PFSK-1 (cell line): ENCODE results near the gene CPD.

Experiments used
- FOXP2 ChIP-seq: optimal IDR thresholded peaks from 2 replicates; pipeline ENCODE3; 2011; ENCODE audit warnings: borderline replicate concordance, control low read depth, inconsistent platforms; ENCODE audit not compliant: insufficient read depth; ENCODE audit errors: extremely low read length, extremely low read depth
- POLR2AphosphoS5 ChIP-seq: IDR thresholded peaks from 2 replicates; pipeline ENCODE4 v1.6.1; 2012; ENCODE audit warnings: low read depth, mild to moderate bottlenecking, control low read depth, low read length, moderate library complexity
- SIN3A ChIP-seq: IDR thresholded peaks from 2 replicates; pipeline ENCODE4 v1.6.1; 2012; ENCODE audit warnings: mild to moderate bottlenecking, low read length, moderate library complexity, borderline replicate concordance; ENCODE audit not compliant: insufficient read depth
- TAF1 ChIP-seq: IDR thresholded peaks from 2 replicates; pipeline ENCODE4 v1.6.1; 2012; ENCODE audit warnings: low read length, control low read depth, borderline replicate concordance; ENCODE audit not compliant: insufficient read depth
- TF ChIP-seq, protein P1 (sequence below), 2 experiments: IDR thresholded peaks; 2 replicates each; pipeline versions ENCODE4 v1.6.1 to v1.8.0; 2011 to 2012; ENCODE audit warnings: low read depth in 2 of 2, low read length in 2 of 2, control low read depth in 1 of 2, inconsistent platforms in 1 of 2, mild to moderate bottlenecking in 1 of 2, moderate library complexity in 1 of 2; ENCODE audit not compliant: insufficient read depth in 1 of 2

The CPD gene

DNA sequence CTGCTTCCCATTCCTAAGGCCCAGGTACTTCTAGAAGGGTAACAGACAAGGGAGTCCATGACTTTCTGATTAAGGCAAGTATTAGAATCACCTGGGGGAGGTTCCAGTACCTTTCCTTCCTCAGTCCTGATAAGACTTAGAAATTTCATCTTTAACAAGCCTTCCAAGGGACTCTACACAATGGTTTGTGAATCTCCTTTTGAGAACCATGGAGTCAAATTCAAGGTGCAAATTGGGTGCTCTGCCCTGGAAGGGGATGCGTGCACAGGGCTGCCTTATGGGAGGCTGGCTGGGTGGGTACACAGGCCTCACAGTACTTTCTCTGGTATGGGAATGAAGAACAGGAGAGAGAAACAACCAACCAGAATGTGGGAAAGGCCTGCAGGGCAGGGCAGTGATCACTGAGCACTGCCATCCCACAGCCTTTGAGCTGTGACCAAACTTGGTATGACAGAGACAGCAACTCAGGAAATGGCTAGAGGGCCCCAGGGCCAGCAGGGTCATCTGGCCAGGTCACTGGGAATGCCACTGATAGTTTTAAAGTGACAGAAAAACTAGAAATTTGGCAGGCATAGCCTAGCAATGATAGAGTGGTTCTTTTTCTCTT is 41.2 kb upstream of the CPD start:
- no peak for TF ChIP-seq TAF1
- TF ChIP-seq, protein P1, sequence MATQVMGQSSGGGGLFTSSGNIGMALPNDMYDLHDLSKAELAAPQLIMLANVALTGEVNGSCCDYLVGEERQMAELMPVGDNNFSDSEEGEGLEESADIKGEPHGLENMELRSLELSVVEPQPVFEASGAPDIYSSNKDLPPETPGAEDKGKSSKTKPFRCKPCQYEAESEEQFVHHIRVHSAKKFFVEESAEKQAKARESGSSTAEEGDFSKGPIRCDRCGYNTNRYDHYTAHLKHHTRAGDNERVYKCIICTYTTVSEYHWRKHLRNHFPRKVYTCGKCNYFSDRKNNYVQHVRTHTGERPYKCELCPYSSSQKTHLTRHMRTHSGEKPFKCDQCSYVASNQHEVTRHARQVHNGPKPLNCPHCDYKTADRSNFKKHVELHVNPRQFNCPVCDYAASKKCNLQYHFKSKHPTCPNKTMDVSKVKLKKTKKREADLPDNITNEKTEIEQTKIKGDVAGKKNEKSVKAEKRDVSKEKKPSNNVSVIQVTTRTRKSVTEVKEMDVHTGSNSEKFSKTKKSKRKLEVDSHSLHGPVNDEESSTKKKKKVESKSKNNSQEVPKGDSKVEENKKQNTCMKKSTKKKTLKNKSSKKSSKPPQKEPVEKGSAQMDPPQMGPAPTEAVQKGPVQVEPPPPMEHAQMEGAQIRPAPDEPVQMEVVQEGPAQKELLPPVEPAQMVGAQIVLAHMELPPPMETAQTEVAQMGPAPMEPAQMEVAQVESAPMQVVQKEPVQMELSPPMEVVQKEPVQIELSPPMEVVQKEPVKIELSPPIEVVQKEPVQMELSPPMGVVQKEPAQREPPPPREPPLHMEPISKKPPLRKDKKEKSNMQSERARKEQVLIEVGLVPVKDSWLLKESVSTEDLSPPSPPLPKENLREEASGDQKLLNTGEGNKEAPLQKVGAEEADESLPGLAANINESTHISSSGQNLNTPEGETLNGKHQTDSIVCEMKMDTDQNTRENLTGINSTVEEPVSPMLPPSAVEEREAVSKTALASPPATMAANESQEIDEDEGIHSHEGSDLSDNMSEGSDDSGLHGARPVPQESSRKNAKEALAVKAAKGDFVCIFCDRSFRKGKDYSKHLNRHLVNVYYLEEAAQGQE (IDR thresholded peaks at IDR 0.05; ENCODE audit: insufficient read depth in 1 of 2, low read depth in 2 of 2, low read length in 2 of 2), result no peak
- TF ChIP-seq SIN3A, result no peak
- no peak for TF ChIP-seq FOXP2
- no peak for TF ChIP-seq POLR2AphosphoS5

DNA sequence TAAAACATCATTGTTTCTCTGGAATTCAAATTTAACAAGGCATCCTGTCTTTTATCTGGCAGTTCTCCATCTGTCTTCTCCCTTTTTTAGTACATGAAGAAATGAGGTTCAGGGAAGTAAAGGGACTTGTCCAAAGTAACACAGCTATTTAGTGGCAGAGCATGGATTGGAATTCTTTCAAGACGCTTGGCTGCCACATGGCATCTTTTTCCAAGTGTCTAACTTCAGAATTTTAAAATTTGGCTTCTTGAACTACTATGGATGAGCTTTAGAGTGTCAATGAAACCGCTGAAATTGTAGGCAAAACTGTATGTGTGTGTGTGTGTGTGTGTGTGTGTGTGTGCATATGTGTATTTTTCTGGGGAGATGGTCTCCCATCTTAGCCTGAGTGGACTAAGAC is 39.6 kb upstream of the CPD start:
- TF ChIP-seq TAF1 (no peak), FOXP2 (no peak), POLR2AphosphoS5 (no peak), SIN3A (no peak)
- TF ChIP-seq, protein P1 (IDR thresholded peaks at IDR 0.05; ENCODE audit: insufficient read depth in 1 of 2, low read depth in 2 of 2, low read length in 2 of 2), result no peak

DNA sequence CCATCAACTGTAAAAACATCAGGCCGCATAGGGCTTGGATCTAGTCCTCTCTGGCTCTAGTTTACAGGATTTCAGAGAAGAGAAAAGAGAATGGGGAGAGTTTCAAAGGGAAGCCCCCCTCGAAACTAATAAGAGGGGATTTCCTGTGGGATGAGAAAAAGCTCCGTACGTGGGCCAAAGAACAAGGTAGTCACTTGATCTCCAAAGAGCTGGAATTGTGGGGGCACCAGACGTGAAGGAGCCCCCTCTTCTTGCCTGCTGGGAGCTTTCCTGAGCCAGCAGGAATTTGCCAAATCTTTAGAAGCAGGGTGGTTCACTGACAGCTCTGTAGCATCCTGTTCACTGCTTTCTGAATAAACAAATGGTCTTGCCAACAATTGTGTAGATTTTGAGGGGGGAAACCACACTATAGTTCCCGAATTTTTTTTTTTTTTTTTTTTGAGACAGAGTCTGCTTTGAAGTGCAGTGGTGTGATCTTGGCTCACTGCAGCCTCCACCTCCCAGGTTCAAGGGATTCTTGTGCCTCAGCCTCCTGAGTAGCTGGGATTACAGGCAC is 37.8 kb upstream of the CPD start:
- TF ChIP-seq SIN3A, result no peak

DNA sequence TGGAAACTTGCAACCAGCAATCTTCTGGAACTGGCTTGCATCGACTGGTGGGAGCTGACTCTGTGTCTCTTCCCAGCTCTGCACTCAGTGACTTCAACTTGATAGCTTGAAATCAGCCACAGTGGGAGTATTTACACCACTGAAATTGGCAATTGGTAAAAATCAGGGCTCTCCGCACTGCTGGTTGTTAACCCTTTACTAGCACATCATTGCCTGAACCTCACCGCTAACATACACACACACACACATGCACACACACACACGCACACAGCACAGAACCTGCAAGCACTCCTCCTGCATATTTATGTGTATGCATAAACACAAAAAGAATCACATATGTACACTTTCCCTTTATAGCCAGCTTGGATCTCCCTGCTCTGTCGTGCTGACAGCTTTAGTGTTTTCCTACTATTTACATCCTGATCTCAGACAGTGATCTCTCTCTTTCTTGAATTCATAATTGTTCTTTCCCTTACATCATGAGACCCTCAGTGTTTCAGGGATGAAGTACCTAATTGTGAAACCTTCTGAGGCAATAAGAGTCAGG is 37.0 kb upstream of the CPD start:
- no peak for TF ChIP-seq TAF1
- no peak for TF ChIP-seq POLR2AphosphoS5
- TF ChIP-seq, protein P1 (IDR thresholded peaks at IDR 0.05; ENCODE audit: insufficient read depth in 1 of 2, low read depth in 2 of 2, low read length in 2 of 2), result no peak
- TF ChIP-seq SIN3A, result no peak
- no peak for TF ChIP-seq FOXP2

DNA sequence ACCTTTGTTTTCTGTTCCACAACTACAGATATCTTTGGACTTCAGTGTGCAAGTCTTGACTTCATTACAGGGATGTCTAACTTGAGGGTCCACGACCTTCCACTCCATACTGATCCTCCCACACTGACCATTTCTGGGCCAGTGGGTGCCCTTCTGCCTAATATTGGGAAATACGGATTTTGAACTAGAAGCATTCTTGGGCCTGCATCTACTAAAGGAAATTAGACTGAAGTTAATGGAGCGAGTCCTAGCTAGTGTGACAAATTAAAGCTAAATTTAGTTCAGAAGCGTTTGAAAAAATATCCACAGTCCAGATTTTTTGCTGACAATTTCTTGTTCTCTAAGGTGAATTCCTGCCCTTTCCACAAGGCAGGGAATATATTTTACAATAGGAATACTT is 34.9 kb upstream of the CPD start:
- TF ChIP-seq POLR2AphosphoS5 (no peak), FOXP2 (no peak)
- TF ChIP-seq, protein P1 (IDR thresholded peaks at IDR 0.05; ENCODE audit: insufficient read depth in 1 of 2, low read depth in 2 of 2, low read length in 2 of 2), result no peak
